CD4-positive, alpha-beta T cell treated with Interleukin-21 for 1 hour (primary cell): ENCODE results near the gene ZSWIM7.

Experiments
- DNase-seq: peaks from one replicate; pipeline ENCODE4 v3.0.0-alpha.2; 2020

ZSWIM7 gene

GRCh38 chr17:15999141-15999973, at the start of gene ZSWIM7, which contains the start of gene TTC19:
TSS of gene ZSWIM7 (minus strand) at chr17:15999704. CDS start at chr17:15999594, 110 bp downstream.
TSS of gene TTC19 (plus strand) at chr17:15999824. CDS start at chr17:15999849, 25 bp downstream.
- DNase-seq: peak; percentile 92

GRCh38 chr17:16048811-16049449, 49.4 kb upstream of the ZSWIM7 start:
- no peak for DNase-seq

- no peak for DNase-seq
Observed at GRCh38 chr17:16046966-16047365, 47.5 kb upstream of the ZSWIM7 start.

GRCh38 chr17:16044487-16044886, 45.0 kb upstream of the ZSWIM7 start:
- no peak for DNase-seq

- DNase-seq: no peak
Observed at GRCh38 chr17:16040710-16041251, 41.3 kb upstream of the ZSWIM7 start.

- DNase-seq: no peak
Observed at GRCh38 chr17:16037636-16038035, 38.1 kb upstream of the ZSWIM7 start.

- DNase-seq: no peak
Observed at GRCh38 chr17:16036261-16036660, 36.8 kb upstream of the ZSWIM7 start.

- no peak for DNase-seq
Observed at GRCh38 chr17:16033729-16034349, 34.3 kb upstream of the ZSWIM7 start.

GRCh38 chr17:16027708-16028584, 28.4 kb upstream of the ZSWIM7 start:
- DNase-seq: peak; percentile 29

- DNase-seq: no peak
Observed at GRCh38 chr17:16026895-16027294, 27.4 kb upstream of the ZSWIM7 start.

GRCh38 chr17:16025202-16025601, 25.7 kb upstream of the ZSWIM7 start:
- DNase-seq: no peak

- DNase-seq: no peak
Observed at GRCh38 chr17:16023881-16024280, 24.4 kb upstream of the ZSWIM7 start.

- DNase-seq: no peak
Observed at GRCh38 chr17:16019347-16019746, 19.8 kb upstream of the ZSWIM7 start.

GRCh38 chr17:16013943-16014407, 14.5 kb upstream of the ZSWIM7 start:
- no peak for DNase-seq

- no peak for DNase-seq
Observed at GRCh38 chr17:16007439-16007838, 7.9 kb upstream of the ZSWIM7 start.

GRCh38 chr17:16005636-16006035, 6.1 kb upstream of the ZSWIM7 start:
- no peak for DNase-seq

- DNase-seq: no peak
Observed at GRCh38 chr17:16003841-16004240, 4.3 kb upstream of the ZSWIM7 start.

- DNase-seq: no peak
Observed at GRCh38 chr17:16002708-16003260, 3.3 kb upstream of the ZSWIM7 start.

GRCh38 chr17:16001226-16001897, 1.9 kb upstream of the ZSWIM7 start:
- DNase-seq: no peak

- DNase-seq: no peak
Observed at GRCh38 chr17:15999974-16000827, 697 bp upstream of the ZSWIM7 start.
